Loucy (cell line): Measurements from ENCODE around the gene HMGCS1.
A peak's percentile ranks its signal among the peaks of the same experiment; 100 is the strongest.

Source experiments
- H2AFZ ChIP-seq: fragments of 200-600 bp; sonication (generic); 2 replicates; pipeline ENCODE4 v1.6.0; 2016; ENCODE audit warnings: antibody characterized with exemption, mild to moderate bottlenecking, low read length, moderate library complexity
- H3F3A ChIP-seq: fragments of 200-600 bp; 2 replicates; pipeline ENCODE4 v1.6.0; 2016; ENCODE audit warnings: antibody characterized with exemption, low read depth, mild to moderate bottlenecking
- H3K27me3 ChIP-seq: fragments of 200-600 bp; sonication (generic); 2 replicates; pipeline ENCODE4 v1.6.1; 2014; ENCODE audit warnings: low read length, mild to moderate bottlenecking; ENCODE audit not compliant: insufficient read depth, poor library complexity, severe bottlenecking
- H3K36me3 ChIP-seq: fragments of 200-600 bp; sonication (generic); 2 replicates; pipeline ENCODE4 v1.6.1; 2016; ENCODE audit warnings: low read length; ENCODE audit not compliant: insufficient read depth
- H3K4me1 ChIP-seq: fragments of 200-600 bp; sonication (generic); 2 replicates; pipeline ENCODE4 v1.5.1; 2014; ENCODE audit warnings: low read length, mild to moderate bottlenecking; ENCODE audit not compliant: insufficient read depth, poor library complexity, severe bottlenecking
- H3K4me2 ChIP-seq: fragments of 200-600 bp; sonication (generic); 2 replicates; pipeline ENCODE4 v1.6.0; 2014; ENCODE audit warnings: antibody characterized with exemption, low read length, low read depth, mild to moderate bottlenecking; ENCODE audit not compliant: poor library complexity, severe bottlenecking
- H3K4me3 ChIP-seq: fragments of 200-600 bp; sonication (generic); 2 replicates; pipeline ENCODE4 v1.5.1; 2014; ENCODE audit warnings: low read length, mild to moderate bottlenecking, mixed read lengths; ENCODE audit not compliant: poor library complexity, severe bottlenecking
- H3K79me2 ChIP-seq: fragments of 200-600 bp; sonication (generic); 2 replicates; pipeline ENCODE4 v1.6.1; 2014; ENCODE audit warnings: low read length; ENCODE audit not compliant: insufficient read depth
- H3K9ac ChIP-seq: fragments of 200-600 bp; sonication (generic); 2 replicates; pipeline ENCODE4 v1.6.0; 2014; ENCODE audit warnings: mild to moderate bottlenecking, low read depth, low read length, moderate library complexity; ENCODE audit not compliant: poor library complexity, severe bottlenecking
- H3K9me2 ChIP-seq: fragments of 200-600 bp; sonication (generic); replicated peaks from 2 replicates; pipeline ENCODE4 v1.6.1; 2016; ENCODE audit warnings: low read depth, low read length, mixed read lengths
- H3K9me3 ChIP-seq: fragments of 200-600 bp; sonication (generic); 2 replicates; pipeline ENCODE4 v1.6.1; 2014; ENCODE audit warnings: mild to moderate bottlenecking, antibody characterized with exemption, low read length, low read depth; ENCODE audit not compliant: insufficient read depth
- H4K20me1 ChIP-seq: fragments of 200-600 bp; sonication (generic); 2 replicates; pipeline ENCODE4 v1.6.0; 2014; ENCODE audit warnings: antibody characterized with exemption, low read length, mild to moderate bottlenecking; ENCODE audit not compliant: insufficient read depth, poor library complexity, severe bottlenecking
- EZH2phosphoT487 ChIP-seq: fragments of 200-600 bp; IDR thresholded peaks from 2 replicates; pipeline ENCODE4 v1.6.1; 2018; ENCODE audit warnings: antibody characterized with exemption, mild to moderate bottlenecking, moderate library complexity, borderline replicate concordance
- TF ChIP-seq, protein P1 (sequence below): fragments of 200-600 bp; sonication (generic); conservative IDR thresholded peaks from 2 replicates; pipeline ENCODE4 v1.5.1; 2014; ENCODE audit warnings: mild to moderate bottlenecking, antibody characterized with exemption, low read length

Gene HMGCS1

DNA sequence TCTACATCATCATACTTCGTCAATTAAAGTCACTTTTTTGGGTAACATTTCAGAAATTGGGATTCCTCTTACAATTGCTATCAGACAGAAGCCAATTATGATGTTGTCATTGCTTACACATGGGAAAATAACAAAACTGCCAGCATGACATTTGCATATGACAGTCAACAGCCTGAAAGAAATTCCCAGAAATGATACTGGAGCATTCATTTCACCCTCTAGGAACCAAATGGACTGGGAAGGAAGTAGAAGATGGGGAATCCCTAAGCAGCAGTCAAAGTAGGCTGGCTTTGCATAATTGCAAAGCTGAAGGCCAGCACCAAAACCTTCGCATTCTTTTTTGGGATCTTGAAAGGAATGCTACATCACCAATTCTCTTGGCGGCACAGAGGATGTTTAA lies 10.7 kb downstream of the HMGCS1 start:
- Histone ChIP-seq H3K27me3 (no peaks in the 10 kb centered on the region), H3K36me3 (peaks cover 62% of the 10 kb centered on the region), H3K9ac (peak overlapping the region; percentile 44), H3F3A (peaks cover 5% of the 10 kb centered on the region; the same call in 1 of the 2 replicates), H4K20me1 (peaks cover 91% of the 10 kb centered on the region), H3K4me3 (peak overlapping the region; percentile 88), H3K9me2 (no peaks in the 10 kb centered on the region), H2AFZ (no peak overlapping the region), H3K4me2 (peak overlapping the region; percentile 98), H3K79me2 (peaks cover 99% of the 10 kb centered on the region), H3K9me3 (no peaks in the 10 kb centered on the region), H3K4me1 (peaks cover 67% of the 10 kb centered on the region)
- TF ChIP-seq, protein P1, sequence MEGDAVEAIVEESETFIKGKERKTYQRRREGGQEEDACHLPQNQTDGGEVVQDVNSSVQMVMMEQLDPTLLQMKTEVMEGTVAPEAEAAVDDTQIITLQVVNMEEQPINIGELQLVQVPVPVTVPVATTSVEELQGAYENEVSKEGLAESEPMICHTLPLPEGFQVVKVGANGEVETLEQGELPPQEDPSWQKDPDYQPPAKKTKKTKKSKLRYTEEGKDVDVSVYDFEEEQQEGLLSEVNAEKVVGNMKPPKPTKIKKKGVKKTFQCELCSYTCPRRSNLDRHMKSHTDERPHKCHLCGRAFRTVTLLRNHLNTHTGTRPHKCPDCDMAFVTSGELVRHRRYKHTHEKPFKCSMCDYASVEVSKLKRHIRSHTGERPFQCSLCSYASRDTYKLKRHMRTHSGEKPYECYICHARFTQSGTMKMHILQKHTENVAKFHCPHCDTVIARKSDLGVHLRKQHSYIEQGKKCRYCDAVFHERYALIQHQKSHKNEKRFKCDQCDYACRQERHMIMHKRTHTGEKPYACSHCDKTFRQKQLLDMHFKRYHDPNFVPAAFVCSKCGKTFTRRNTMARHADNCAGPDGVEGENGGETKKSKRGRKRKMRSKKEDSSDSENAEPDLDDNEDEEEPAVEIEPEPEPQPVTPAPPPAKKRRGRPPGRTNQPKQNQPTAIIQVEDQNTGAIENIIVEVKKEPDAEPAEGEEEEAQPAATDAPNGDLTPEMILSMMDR, result no peak
- TF ChIP-seq EZH2phosphoT487, result no peak

DNA sequence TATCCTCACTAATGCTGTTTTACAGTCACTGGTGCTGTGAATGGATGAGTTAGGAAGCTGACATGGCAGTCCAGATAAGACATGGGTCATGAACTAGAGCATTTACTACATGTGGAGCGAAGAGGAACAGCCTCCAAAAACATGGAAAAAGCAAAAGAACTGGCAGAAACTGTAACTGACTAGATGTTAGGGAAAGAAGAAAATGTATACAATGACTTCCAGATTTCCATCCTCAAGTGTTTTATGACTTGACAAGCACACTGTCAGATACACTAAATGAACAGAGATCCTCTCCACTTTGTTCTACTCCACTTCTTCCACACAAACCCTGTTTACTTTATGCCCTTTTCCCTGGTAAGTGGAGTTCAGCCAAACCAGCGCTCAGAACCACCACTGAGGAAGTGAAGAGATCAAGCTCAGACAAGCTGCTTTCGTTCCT lies 11.5 kb downstream of the HMGCS1 start:
- no peak for TF ChIP-seq EZH2phosphoT487
- TF ChIP-seq, protein P1, result no peak
- Histone ChIP-seq H3K4me1 (peaks cover 68% of the 10 kb centered on the region), H3F3A (peaks cover 4% of the 10 kb centered on the region; the same call in 1 of the 2 replicates), H3K36me3 (peaks cover 70% of the 10 kb centered on the region), H3K27me3 (no peaks in the 10 kb centered on the region), H3K9me3 (no peaks in the 10 kb centered on the region), H3K9me2 (no peaks in the 10 kb centered on the region), H3K79me2 (peaks cover 99% of the 10 kb centered on the region), H2AFZ (no peak overlapping the region), H4K20me1 (peaks cover 93% of the 10 kb centered on the region), H3K4me2 (peak overlapping the region; percentile 98), H3K9ac (peak overlapping the region; percentile 44), H3K4me3 (peak overlapping the region; percentile 88)

DNA sequence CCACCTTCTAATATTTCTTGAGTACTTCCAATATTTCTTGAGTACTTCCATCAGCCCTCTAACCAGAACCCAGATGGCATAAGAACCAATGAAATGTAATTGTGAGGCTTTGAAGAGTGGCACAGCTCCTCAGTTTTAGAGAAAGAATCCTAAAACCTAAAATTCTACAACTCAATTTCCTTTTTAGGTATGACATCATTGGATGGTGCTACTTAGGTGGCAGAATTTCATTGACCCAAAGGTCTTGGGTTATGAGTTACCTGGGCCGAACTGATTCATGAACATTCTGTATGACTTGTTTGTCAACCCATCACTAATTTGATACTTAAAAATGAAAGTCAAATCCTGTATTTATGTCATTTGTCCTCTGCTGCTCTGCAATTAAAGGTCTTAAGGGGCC lies 13.1 kb downstream of the HMGCS1 start:
- H3K27me3 ChIP-seq, result no peaks in the 10 kb centered on the region
- no peaks in the 10 kb centered on the region; the same call in 1 of the 2 replicates for H3F3A ChIP-seq
- H3K79me2 ChIP-seq, result peaks cover 100% of the 10 kb centered on the region
- peak overlapping the region; percentile 88 for H3K4me3 ChIP-seq
- H3K36me3 ChIP-seq, result peaks cover 86% of the 10 kb centered on the region
- no peaks in the 10 kb centered on the region for H3K9me3 ChIP-seq
- peak overlapping the region; percentile 98 for H3K4me2 ChIP-seq
- H3K9me2 ChIP-seq, result no peaks in the 10 kb centered on the region
- TF ChIP-seq, protein P1, result no peak
- TF ChIP-seq EZH2phosphoT487, result no peak
- H3K4me1 ChIP-seq, result peaks cover 60% of the 10 kb centered on the region
- no peak overlapping the region for H3K9ac ChIP-seq
- peaks cover 97% of the 10 kb centered on the region for H4K20me1 ChIP-seq
- no peak overlapping the region for H2AFZ ChIP-seq
